Kidney glomerular epithelial cell (primary cell): Measurements from ENCODE around the gene KLHDC4.
"Not testable (repeated sequence)": the region's sequence is repeated elsewhere in the genome, so short reads cannot be mapped to it uniquely, and the experiment has no call there.

Source experiments
- DNase-seq: peaks from one replicate; lab custom pipeline; 2025; lab: John Stamatoyannopoulos, UW

The KLHDC4 gene

DNA sequence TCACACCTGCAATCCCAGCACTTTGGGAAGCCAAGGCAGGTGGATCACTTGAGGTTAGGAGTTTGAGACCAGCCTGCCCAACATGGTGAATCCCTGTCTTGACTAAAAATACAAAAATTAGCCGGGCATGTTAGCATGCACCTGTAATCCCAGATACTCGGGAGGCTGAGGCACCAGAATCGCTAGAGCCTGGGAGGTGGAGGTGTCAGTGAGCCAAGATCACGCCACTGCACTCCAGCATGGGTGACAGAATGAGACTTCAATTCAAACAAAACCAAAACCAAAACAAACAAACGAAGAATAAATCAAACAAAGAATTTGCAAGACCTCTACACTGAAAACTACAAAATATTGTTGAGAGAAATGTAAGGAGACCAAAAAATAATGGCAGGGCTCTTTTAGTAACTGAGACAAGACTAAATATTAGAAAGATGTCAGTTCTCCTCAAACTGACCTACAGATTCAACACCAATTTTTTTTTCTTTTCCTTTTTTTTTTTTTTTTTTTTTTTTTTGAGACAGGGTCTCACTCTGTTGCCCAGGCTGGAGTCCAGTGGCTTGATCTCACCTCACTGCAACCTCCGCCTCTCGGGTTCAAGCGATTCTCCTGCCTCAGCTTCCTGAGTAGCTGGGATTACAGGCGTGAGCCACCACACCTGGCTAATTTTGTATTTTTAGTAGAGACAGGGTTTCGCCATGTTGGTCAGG is 23.1 kb upstream of the KLHDC4 start:
- not testable (repeated sequence) for DNase-seq

GRCh38 chr16:87787451-87788091 is 21.8 kb upstream of the KLHDC4 start:
- DNase-seq = not testable (repeated sequence)

- peak; percentile 7 for DNase-seq
Observed at GRCh38 chr16:87784812-87785211, 19.0 kb upstream of the KLHDC4 start.

GRCh38 chr16:87782033-87782432 is 16.2 kb upstream of the KLHDC4 start:
- no peak for DNase-seq

DNA sequence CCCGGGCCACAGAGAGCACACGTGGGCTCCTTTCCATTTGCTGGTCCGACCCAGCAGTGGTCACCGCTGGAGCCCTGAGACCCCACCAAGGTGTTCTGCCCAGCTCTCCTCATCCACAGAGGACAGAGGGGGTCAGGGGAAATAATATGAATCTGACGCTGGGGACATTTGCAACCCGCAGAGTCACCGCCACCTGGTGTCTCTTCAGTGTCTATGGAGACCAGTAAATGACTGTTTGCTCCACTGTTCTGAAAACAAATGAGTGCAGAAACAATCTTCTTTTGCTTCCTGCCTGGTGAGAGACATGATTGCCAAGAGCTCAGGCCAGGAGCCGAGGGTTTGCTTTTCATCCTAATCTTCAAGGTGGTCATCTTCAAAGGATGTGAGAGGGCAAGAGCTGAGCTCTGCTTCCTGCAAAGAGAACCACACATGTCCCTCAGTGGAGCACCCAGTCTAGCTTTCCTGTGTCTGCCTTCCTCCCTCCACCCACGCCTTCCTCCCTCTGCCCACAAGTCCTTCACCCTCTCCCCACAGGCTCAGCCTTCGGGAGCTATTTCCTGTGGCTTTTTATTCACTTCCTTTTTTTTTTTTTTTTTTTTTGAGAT is 14.7 kb upstream of the KLHDC4 start:
- no peak for DNase-seq

DNA sequence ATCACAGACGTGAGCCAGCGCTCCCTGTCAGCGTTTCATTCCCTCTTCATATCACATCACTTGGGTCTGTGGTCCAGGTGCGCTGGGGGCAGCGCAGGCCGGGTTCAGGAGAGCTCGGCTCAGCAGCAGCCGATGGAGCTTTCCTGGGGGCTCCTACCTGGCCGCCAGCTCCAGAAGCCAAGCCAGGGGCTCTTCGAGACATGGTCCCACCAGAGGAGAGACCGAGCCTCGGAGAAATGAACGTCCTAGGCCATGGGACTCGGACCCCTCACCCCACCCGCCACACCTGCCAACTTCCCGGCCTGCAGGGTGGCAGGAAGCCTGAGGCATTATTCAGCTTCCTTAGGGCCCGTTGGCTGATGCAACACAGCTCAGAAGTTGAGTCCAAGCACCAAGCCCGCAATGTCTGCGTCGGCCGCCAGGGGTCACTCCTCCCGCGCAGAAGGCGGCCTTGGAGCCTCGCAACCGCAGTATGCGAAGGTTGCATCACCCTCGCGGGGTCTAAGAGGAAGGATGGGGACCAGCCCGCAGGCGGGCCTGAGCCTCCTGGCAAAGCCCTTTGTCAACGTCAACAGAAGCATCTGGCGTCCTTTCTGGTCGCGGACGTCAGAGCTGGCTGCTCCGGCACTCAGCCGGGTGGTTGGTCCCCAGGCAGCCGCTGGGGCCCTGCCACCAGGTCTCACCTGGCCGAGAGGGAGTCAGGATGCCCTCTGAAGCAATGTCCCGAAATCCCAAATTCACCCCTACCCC is 13.2 kb upstream of the KLHDC4 start:
- DNase-seq = peak; percentile 81

GRCh38 chr16:87778476-87778829 is 12.7 kb upstream of the KLHDC4 start:
- no peak for DNase-seq

GRCh38 chr16:87773836-87774235 is 8.1 kb upstream of the KLHDC4 start:
- not testable (repeated sequence) for DNase-seq

GRCh38 chr16:87767456-87767855 is 1.7 kb upstream of the KLHDC4 start:
- DNase-seq = not testable (repeated sequence)

- DNase-seq = no peak
Observed at GRCh38 chr16:87766485-87766797, 655 bp upstream of the KLHDC4 start.

GRCh38 chr16:87765473-87765775 is 362 bp downstream of the KLHDC4 start:
- DNase-seq = no peak

GRCh38 chr16:87764600-87765472 is 950 bp downstream of the KLHDC4 start:
- no peak for DNase-seq

- no peak for DNase-seq
Observed at GRCh38 chr16:87762620-87763019, 3.2 kb downstream of the KLHDC4 start.

- no peak for DNase-seq
Observed at GRCh38 chr16:87762071-87762571, 3.7 kb downstream of the KLHDC4 start.

GRCh38 chr16:87761060-87761459 is 4.7 kb downstream of the KLHDC4 start:
- no peak for DNase-seq

GRCh38 chr16:87757841-87758426 is 7.9 kb downstream of the KLHDC4 start:
- peak; percentile 18 for DNase-seq

DNA sequence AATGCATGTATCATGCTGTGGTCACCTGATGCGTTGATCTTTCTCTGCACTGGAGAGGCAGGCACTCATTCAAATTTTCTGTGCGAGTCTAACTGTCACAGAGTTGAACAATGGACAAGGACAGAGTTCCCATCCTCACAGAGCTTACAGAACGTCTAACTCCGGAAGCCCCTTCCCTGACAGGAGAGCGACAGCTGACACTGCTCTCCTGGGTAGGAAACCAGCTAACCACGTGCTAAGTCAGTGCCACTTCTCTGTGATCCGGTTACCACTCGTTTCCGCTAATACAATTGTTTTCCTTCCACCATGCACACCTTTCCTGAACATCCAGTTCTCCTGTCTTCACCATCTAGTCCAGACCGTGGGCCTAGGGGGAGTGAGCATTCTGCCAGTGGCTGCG is 11.3 kb downstream of the KLHDC4 start:
- DNase-seq = no peak

GRCh38 chr16:87747626-87748414 is 18.0 kb downstream of the KLHDC4 start:
- no peak for DNase-seq

DNA sequence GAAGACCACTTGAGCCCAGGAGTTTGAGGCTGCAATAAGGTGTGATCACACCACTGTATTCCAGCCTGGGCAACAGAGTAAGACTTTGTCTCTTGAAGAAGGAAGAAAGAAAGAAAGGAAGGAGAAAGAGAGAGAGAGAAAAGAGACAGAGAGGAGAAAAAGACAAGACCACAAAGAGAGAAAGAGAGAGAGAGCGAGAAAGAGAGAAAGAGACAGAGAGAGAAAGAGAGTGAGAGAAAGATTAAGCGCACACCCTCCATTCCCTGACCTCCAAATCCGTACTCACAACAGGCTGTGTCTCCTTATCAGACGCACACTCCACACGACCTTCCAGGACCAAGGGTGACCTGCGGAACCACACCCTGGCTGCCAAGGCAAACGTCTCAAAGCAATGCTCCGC is 19.6 kb downstream of the KLHDC4 start:
- no peak for DNase-seq

DNA sequence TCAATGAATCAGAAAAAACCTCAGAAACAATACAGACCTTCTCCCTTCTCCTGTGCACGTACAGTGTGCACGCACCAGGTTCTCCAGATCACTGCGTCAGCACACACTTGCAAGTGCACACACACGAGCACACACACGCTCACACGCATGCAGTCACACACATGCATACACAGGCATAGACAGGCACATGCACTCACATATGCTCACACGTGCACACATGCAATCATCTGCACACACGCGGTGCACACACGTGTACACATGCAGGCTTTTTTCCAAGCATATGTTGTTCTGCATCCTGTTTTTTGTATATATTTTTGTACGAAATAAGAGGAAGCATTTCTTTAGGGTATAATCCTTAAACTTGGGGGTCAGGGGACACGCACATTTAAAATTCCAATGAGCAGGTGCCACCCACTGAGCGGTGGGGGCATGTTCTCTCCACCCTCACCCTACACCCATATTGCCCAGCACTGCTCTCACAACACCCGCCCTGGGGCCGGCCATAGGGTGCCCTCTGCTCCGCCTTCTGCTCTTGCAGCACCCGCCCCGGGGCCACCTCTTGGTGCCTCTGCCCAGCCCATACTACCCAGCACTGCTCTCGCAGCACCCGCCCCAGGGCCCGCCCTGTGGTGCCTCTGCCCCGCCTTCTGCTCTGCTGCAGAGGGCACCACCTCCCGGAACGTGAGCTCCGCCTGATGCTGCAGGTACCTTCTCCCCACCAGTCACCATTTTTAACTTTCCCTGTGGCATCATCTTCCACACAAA is 20.9 kb downstream of the KLHDC4 start:
- no peak for DNase-seq
